IPS-20b (cell line): ENCODE data around the gene RIMS4.
"Not testable (repeated sequence)": the region's sequence is repeated elsewhere in the genome, so short reads cannot be mapped to it uniquely, and the experiment has no call there.

Source experiments
- H3K27ac ChIP-seq: one replicate; pipeline ENCODE4 v1.5.1; 2013; ENCODE audit warnings: low read length
- H3K27me3 ChIP-seq: 2 replicates; pipeline ENCODE4 v1.6.1; 2013; ENCODE audit warnings: mild to moderate bottlenecking, low read length, inconsistent platforms; ENCODE audit not compliant: insufficient read depth
- H3K36me3 ChIP-seq: 2 replicates; pipeline ENCODE4 v1.6.1; 2013; ENCODE audit warnings: low read depth, mild to moderate bottlenecking, inconsistent platforms, low read length, moderate library complexity; ENCODE audit not compliant: insufficient read depth
- H3K4me1 ChIP-seq: 2 replicates; pipeline ENCODE4 v1.6.1; 2013; ENCODE audit warnings: mild to moderate bottlenecking, control low read depth, inconsistent platforms, low read length, moderate library complexity; ENCODE audit not compliant: insufficient read depth
- H3K4me3 ChIP-seq: 2 replicates; pipeline ENCODE4 v1.5.1; 2013; ENCODE audit warnings: mild to moderate bottlenecking, low read length, inconsistent platforms
- H3K9ac ChIP-seq: 2 replicates; pipeline ENCODE4 v1.6.1; 2013; ENCODE audit warnings: low read depth, mild to moderate bottlenecking, inconsistent platforms, low read length, moderate library complexity
- H3K9me3 ChIP-seq: 2 replicates; pipeline ENCODE4 v1.6.1; 2013; ENCODE audit warnings: mild to moderate bottlenecking, low read depth, low read length, inconsistent platforms; ENCODE audit not compliant: insufficient read depth

Gene RIMS4

GRCh38 chr20:44829688-44830087 is 19.3 kb upstream of the RIMS4 start:
- Histone ChIP-seq H3K9me3 (no peaks in the 10 kb centered on the region), H3K4me3 (no peak overlapping the region), H3K27me3 (no peaks in the 10 kb centered on the region), H3K4me1 (peaks cover 6% of the 10 kb centered on the region; the same call in 1 of the 2 replicates), H3K9ac (no peak overlapping the region), H3K36me3 (no peaks in the 10 kb centered on the region), H3K27ac (no peak overlapping the region)

GRCh38 chr20:44828640-44829039 is 18.3 kb upstream of the RIMS4 start:
- Histone ChIP-seq H3K9me3 (no peaks in the 10 kb centered on the region), H3K4me3 (no peak overlapping the region), H3K4me1 (peaks cover 6% of the 10 kb centered on the region; the same call in 1 of the 2 replicates), H3K27me3 (no peaks in the 10 kb centered on the region), H3K9ac (no peak overlapping the region), H3K36me3 (no peaks in the 10 kb centered on the region), H3K27ac (no peak overlapping the region)

DNA sequence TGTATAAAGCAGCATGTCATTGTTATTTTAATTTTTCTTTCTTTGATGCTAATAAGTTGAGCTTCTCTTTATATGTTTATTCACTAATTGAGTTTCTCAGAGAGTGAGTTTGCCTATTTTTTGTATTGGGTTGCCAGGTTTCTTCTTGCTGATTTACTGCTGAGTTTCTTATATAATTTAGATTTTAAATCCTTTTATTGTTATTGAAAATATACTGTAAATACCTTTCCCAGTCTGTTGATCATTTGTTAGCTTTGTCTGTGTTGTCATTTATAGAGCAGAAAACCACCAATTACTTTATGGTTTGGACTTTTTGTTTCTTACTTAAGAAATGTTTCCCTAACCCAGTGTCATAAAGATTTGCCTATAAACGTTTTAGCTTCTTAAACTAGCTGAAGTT is 17.1 kb upstream of the RIMS4 start:
- Histone ChIP-seq H3K27me3 (no peaks in the 10 kb centered on the region), H3K9me3 (no peaks in the 10 kb centered on the region), H3K27ac (no peak overlapping the region), H3K9ac (no peak overlapping the region), H3K4me3 (peak overlapping the region; percentile 37; the same call in 1 of the 2 replicates), H3K36me3 (no peaks in the 10 kb centered on the region), H3K4me1 (peaks cover 6% of the 10 kb centered on the region; the same call in 1 of the 2 replicates)

- not testable (repeated sequence) for H3K4me1 ChIP-seq, H3K27me3 ChIP-seq, H3K4me3 ChIP-seq, H3K9ac ChIP-seq, H3K9me3 ChIP-seq, H3K36me3 ChIP-seq, H3K27ac ChIP-seq
Observed at GRCh38 chr20:44821576-44821975, 11.2 kb upstream of the RIMS4 start.

- Histone ChIP-seq H3K27me3 (no peaks in the 10 kb centered on the region; the same call in 1 of the 2 replicates), H3K36me3 (no peaks in the 10 kb centered on the region), H3K9ac (no peak overlapping the region), H3K4me1 (no peaks in the 10 kb centered on the region), H3K27ac (no peak overlapping the region), H3K9me3 (no peaks in the 10 kb centered on the region), H3K4me3 (no peak overlapping the region)
Observed at GRCh38 chr20:44819936-44820335, 9.6 kb upstream of the RIMS4 start.

DNA sequence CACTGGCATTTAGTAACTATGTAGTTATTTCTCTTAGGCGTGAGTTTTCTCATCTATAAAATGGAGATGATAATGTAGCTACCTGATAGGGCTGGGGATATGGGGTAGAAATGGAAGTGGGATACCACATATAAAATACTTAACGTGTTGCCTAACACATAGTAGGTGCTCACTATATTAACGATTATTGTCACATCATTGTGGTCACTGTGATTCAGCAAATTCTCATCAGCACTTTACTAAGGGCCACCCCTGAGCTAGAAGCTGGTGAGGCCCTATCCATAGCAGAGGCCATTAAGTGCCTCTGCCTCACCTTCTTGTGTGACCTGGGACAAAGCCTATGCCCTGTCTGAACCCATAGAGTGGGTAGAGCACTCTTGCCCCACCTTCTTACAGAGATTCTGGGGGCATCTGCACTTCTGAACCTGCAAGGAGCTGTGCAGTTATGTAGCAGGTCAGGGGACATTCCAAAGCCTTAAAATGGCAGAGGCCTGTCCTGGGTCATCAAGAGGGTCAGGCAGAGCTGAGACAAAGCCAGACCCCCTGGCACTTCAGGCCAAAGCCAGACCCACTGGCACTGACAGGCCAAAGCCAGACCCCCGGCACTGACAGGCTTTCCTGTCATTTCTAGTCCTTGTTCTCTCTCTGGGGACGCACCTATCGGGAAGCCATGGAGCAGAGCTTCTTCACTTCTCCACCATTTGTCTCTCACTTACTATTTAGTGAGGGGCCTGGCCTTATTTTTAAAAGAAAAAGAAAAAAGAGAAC is 7.0 kb upstream of the RIMS4 start:
- Histone ChIP-seq H3K9ac (no peak overlapping the region), H3K9me3 (0 out of 2 replicates have a peak, but pooled peaks cover under 1% of the 10 kb centered on the region), H3K4me3 (no peak overlapping the region), H3K36me3 (no peaks in the 10 kb centered on the region), H3K4me1 (no peaks in the 10 kb centered on the region), H3K27ac (no peak overlapping the region), H3K27me3 (peaks cover 10% of the 10 kb centered on the region)

DNA sequence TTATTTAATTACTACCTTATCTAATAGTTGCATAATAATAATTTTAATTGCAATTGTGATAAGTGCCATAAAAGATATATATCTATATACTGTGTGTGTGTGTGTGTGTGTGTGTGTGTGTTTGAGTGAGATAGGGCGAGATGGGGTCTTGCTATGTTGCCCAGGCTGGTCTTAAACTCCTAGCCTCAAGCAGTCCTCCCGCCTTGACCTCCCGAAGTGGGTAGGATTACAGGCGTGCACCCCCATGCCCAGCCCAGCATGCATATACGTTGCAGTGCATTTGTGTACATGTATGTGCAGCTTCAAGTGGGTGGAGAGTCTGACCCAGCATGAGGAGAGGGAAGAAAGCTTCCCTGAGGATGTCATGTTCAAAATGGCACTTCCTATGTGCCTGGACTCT is 4.6 kb upstream of the RIMS4 start:
- no peak overlapping the region for H3K9ac ChIP-seq
- H3K27ac ChIP-seq = no peak overlapping the region
- no peak overlapping the region for H3K4me3 ChIP-seq
- H3K27me3 ChIP-seq = peaks cover 28% of the 10 kb centered on the region
- no peaks in the 10 kb centered on the region for H3K36me3 ChIP-seq
- no peaks in the 10 kb centered on the region; the same call in 1 of the 2 replicates for H3K4me1 ChIP-seq
- H3K9me3 ChIP-seq = peaks cover 5% of the 10 kb centered on the region; the same call in 1 of the 2 replicates

DNA sequence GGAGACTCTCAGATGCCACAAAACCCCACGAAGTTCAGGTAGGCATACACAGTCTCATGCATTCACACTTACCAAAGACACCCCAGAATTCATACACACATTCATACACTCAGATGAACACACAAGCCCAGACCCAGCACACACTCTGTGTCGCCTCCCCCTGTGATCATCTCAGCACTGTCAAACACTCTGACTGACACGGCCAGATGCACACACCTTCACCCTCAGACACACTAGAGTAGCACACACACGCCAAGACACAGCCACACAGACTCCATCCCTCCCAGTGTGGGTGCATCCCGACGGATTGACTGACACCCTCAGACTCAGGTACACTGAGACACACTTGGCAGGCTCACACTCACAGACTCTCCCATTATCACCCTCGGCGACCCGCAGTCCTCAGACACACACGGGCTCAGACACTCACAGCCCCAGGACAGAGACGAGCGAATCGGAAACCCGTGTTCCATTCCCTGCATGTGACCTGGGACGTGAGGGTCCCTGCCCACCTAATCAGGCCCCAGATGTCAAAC is 872 bp upstream of the RIMS4 start:
- Histone ChIP-seq H3K36me3 (no peaks in the 10 kb centered on the region), H3K9me3 (peaks cover 5% of the 10 kb centered on the region; the same call in 1 of the 2 replicates), H3K27ac (no peak overlapping the region), H3K9ac (no peak overlapping the region), H3K4me1 (no peaks in the 10 kb centered on the region; the same call in 1 of the 2 replicates), H3K4me3 (peak overlapping the region; percentile 60; the same call in 1 of the 2 replicates), H3K27me3 (peaks cover 63% of the 10 kb centered on the region)

- Histone ChIP-seq H3K27me3 (peaks cover 63% of the 10 kb centered on the region), H3K9ac (peak overlapping the region; percentile 16; the same call in 1 of the 2 replicates), H3K36me3 (no peaks in the 10 kb centered on the region), H3K9me3 (peaks cover 5% of the 10 kb centered on the region; the same call in 1 of the 2 replicates), H3K4me3 (peak overlapping the region; percentile 70; the same call in 1 of the 2 replicates), H3K4me1 (peaks cover 4% of the 10 kb centered on the region), H3K27ac (no peak overlapping the region)
Observed at GRCh38 chr20:44810061-44810390, 320 bp downstream of the RIMS4 start.

DNA sequence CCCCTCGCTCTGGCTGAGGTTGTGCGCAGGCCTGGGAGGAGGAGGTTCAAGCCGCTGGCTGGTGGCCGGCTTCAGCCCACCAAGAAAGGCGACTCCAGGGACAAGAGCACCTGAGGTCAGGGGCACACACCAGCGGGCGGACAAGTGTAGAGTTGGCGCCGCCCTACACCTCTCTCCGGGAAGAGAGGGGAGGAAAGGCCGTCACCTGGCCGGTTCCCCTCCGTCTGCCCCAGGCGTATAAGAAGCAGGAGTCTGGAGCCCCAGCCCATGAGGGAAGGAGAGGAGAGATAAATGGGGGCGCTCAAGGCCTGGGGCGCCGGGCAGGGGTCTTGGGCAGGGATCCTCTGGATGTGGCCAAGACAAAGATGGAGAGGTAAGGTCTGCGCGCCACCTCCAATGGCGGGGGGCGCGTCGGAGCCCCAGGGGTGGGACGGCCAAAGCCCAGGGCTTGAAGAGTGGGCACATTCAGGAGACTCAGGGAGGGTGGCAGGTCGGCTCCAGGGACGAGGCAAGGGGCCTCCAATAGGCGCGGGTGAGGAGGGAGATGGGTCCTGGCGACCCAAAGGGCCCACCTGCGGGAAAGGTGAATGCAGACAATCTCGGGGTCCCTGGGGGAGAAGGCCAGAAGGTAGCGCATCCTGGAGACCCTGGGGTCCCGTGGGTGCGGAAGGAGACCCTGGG is 826 bp downstream of the RIMS4 start:
- H3K4me1 ChIP-seq = peaks cover 4% of the 10 kb centered on the region
- H3K27ac ChIP-seq = no peak overlapping the region
- peak overlapping the region; percentile 70 for H3K4me3 ChIP-seq
- peaks cover 63% of the 10 kb centered on the region for H3K27me3 ChIP-seq
- H3K9ac ChIP-seq = peak overlapping the region; percentile 16; the same call in 1 of the 2 replicates
- peaks cover 5% of the 10 kb centered on the region; the same call in 1 of the 2 replicates for H3K9me3 ChIP-seq
- no peaks in the 10 kb centered on the region for H3K36me3 ChIP-seq

DNA sequence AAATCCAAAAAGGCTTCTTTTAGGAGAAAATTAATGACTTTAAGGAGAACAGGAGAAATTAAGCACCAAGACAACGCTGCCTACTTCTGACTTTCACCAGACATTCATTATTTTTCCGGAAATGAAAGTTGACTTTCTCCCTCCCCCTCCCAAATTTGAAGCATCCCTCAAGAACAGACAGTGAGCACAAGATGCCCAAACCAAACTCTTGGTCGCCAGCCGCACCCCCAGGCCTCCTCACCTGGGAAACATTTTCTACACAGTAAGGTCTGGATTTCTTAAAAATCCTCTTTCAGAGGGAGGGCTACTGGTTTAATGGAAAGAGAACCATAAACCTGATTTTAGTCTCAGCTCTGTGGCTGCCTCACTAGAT is 2.7 kb downstream of the RIMS4 start:
- Histone ChIP-seq H3K27me3 (peaks cover 57% of the 10 kb centered on the region), H3K36me3 (no peaks in the 10 kb centered on the region), H3K9me3 (peaks cover 5% of the 10 kb centered on the region; the same call in 1 of the 2 replicates), H3K4me1 (peaks cover 4% of the 10 kb centered on the region), H3K9ac (no peak overlapping the region), H3K27ac (no peak overlapping the region), H3K4me3 (no peak overlapping the region)
